WERI-Rb-1 (cell line): Measurements from ENCODE around the gene DDA1.
A peak's percentile ranks its signal among the peaks of the same experiment; 100 is the strongest.

Experiments used
- DNase-seq: peaks from one replicate; pipeline ENCODE4 v3.0.0-alpha.2; 2020
- H3K27ac ChIP-seq: fragments of 250-450 bp; sonication (Bioruptor Pico); 2 replicates; pipeline ENCODE4 v1.5.1; 2020; ENCODE audit warnings: mild to moderate bottlenecking, moderate library complexity
- H3K27me3 ChIP-seq: fragments of 250-450 bp; sonication (Bioruptor Pico); 2 replicates; pipeline ENCODE4 v1.5.1; 2021; ENCODE audit warnings: mild to moderate bottlenecking, low read depth, moderate library complexity; ENCODE audit not compliant: insufficient read depth, severe bottlenecking
- H3K36me3 ChIP-seq: fragments of 250-450 bp; sonication (Bioruptor Pico); 2 replicates; pipeline ENCODE4 v1.5.1; 2020; ENCODE audit warnings: mild to moderate bottlenecking, moderate library complexity
- H3K4me3 ChIP-seq: 2 replicates; pipeline ENCODE4 v1.5.1; 2011; ENCODE audit warnings: low read depth, mild to moderate bottlenecking, control low read depth, low read length
- H3K9me3 ChIP-seq: fragments of 250-450 bp; sonication (Bioruptor Pico); 2 replicates; pipeline ENCODE4 v1.5.1; 2021; ENCODE audit warnings: mild to moderate bottlenecking, moderate library complexity; ENCODE audit not compliant: severe bottlenecking
- TF ChIP-seq, protein P1 (sequence below): IDR thresholded peaks from 2 replicates; pipeline ENCODE4 v1.5.1; 2011; ENCODE audit warnings: low read depth, mild to moderate bottlenecking, control low read depth, inconsistent platforms, low read length

DDA1 gene

DNA sequence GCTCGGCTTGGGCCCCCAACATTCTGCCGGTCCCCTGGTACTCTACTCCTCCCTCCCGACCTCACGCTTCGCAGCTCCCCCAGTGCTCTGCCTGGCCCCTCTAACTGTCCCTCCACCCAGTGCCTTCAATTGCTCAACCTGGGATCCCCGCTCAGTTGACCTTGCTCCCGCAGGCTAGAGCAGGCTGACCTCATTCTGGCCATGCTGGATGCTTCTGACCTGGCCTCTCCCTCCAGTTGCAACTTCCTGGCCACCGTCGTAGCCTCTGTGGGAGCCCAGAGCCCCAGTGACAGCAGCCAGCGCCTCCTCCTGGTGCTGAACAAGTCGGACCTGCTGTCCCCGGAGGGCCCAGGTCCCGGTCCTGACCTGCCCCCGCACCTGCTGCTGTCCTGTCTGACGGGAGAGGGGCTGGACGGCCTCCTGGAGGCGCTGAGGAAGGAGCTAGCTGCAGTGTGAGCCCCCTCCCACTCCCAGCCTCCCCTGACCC, 31.6 kb downstream of the DDA1 start:
- H3K4me3 ChIP-seq, result no peak overlapping the region
- no peak for DNase-seq
- no peaks in the 10 kb centered on the region for H3K9me3 ChIP-seq
- peaks cover 26% of the 10 kb centered on the region for H3K36me3 ChIP-seq
- TF ChIP-seq, protein P1, sequence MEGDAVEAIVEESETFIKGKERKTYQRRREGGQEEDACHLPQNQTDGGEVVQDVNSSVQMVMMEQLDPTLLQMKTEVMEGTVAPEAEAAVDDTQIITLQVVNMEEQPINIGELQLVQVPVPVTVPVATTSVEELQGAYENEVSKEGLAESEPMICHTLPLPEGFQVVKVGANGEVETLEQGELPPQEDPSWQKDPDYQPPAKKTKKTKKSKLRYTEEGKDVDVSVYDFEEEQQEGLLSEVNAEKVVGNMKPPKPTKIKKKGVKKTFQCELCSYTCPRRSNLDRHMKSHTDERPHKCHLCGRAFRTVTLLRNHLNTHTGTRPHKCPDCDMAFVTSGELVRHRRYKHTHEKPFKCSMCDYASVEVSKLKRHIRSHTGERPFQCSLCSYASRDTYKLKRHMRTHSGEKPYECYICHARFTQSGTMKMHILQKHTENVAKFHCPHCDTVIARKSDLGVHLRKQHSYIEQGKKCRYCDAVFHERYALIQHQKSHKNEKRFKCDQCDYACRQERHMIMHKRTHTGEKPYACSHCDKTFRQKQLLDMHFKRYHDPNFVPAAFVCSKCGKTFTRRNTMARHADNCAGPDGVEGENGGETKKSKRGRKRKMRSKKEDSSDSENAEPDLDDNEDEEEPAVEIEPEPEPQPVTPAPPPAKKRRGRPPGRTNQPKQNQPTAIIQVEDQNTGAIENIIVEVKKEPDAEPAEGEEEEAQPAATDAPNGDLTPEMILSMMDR, result no peak
- no peak overlapping the region for H3K27ac ChIP-seq
- H3K27me3 ChIP-seq, result no peaks in the 10 kb centered on the region

DNA sequence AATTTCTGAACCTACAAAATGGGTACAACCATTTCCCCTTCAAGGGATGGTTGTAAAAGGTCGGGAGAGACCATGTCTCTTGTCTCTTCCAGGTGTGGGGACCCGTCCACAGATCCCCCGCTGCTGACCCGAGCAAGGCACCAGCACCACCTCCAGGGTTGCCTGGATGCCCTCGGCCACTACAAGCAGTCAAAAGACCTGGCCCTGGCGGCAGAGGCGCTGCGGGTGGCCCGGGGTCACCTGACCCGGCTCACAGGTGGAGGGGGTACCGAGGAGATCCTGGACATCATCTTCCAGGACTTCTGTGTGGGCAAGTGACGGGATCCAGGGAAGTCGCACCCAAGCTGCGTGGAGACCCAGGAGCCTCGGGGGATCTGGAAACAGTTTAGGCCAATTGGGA, 32.0 kb downstream of the DDA1 start:
- no peak for DNase-seq
- Histone ChIP-seq H3K4me3 (no peak overlapping the region), H3K9me3 (no peaks in the 10 kb centered on the region), H3K27me3 (no peaks in the 10 kb centered on the region), H3K27ac (no peak overlapping the region), H3K36me3 (peaks cover 26% of the 10 kb centered on the region)
- TF ChIP-seq, protein P1, result no peak

DNA sequence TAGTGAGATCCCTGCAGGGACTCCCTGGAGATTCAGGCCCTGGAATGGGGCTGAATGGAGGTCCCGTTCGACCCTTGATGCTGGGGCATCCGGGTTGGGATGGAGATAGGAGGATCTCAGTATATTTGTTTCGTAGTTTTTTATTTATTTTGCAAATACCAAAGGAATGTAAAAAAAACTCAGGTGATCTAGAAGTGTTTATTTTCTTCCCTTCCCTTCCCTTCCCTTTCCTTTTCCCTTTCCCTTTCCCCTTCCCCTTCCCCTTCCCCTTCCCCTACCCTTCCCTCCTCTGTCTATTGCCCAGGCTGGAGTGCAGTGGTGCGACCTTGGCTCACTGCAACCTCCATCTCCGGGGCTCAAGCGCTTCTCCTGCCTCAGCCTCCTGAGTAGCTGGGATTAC, 32.5 kb downstream of the DDA1 start:
- H3K27me3 ChIP-seq, result no peaks in the 10 kb centered on the region
- no peak for DNase-seq
- H3K4me3 ChIP-seq, result no peak overlapping the region
- TF ChIP-seq, protein P1, result no peak
- H3K36me3 ChIP-seq, result peaks cover 26% of the 10 kb centered on the region
- no peaks in the 10 kb centered on the region for H3K9me3 ChIP-seq
- H3K27ac ChIP-seq, result no peak overlapping the region

DNA sequence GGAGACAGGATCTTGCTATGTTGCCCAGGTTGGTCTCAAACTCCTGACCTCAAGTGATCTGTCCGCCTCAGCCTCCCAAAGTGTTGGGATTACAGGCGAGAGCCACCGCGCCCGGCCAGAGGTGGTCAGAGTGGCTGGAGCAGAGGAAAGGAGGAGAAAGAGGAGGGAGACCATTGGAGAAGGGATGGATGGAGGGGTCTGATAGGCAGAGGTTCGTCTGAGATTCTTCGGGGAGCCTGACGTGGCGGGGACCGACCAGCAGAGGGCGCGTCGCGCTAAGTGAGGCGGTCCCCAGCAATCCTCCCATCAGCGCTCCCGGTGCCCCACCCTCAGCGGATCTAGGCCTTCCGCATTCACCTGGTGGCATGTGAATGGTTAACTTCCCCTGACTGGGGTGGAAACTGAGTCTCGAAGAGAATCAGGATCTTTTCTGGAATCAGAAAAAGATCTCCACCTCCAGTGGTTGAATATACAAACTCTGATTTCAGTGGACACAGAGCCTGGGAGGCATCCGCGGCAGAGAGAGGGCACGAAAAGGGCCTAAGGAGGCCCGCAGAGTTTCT, 36.8 kb downstream of the DDA1 start:
- no peaks in the 10 kb centered on the region for H3K9me3 ChIP-seq
- DNase-seq, result peak; percentile 75
- H3K27me3 ChIP-seq, result no peaks in the 10 kb centered on the region
- H3K36me3 ChIP-seq, result peaks cover 12% of the 10 kb centered on the region
- TF ChIP-seq, protein P1, result peak; percentile 98
- H3K4me3 ChIP-seq, result no peak overlapping the region
- H3K27ac ChIP-seq, result no peak overlapping the region

DNA sequence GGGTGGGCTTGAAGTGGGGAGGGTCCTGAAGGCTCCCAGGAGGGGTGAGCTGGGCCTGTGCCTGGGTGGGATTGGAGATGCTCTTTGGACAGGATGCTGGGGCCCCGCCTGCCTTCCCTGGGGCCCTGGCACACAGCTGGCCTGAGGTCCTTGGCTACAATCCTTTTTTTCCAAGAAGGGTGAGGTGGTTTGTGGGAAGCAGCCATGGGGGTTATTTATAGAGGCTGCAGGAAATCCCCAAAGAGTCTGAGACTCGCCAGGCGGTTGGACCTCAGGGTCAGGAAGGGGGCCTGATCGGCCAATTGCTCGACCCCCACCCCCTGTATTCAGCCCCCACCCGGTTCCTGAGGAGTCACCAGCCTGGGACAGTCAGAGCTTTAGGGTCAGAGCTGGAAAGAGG, 38.0 kb downstream of the DDA1 start:
- Histone ChIP-seq H3K36me3 (peaks cover 3% of the 10 kb centered on the region), H3K27ac (no peak overlapping the region), H3K9me3 (no peaks in the 10 kb centered on the region), H3K27me3 (no peaks in the 10 kb centered on the region), H3K4me3 (no peak overlapping the region)
- no peak for DNase-seq
- TF ChIP-seq, protein P1, result no peak

DNA sequence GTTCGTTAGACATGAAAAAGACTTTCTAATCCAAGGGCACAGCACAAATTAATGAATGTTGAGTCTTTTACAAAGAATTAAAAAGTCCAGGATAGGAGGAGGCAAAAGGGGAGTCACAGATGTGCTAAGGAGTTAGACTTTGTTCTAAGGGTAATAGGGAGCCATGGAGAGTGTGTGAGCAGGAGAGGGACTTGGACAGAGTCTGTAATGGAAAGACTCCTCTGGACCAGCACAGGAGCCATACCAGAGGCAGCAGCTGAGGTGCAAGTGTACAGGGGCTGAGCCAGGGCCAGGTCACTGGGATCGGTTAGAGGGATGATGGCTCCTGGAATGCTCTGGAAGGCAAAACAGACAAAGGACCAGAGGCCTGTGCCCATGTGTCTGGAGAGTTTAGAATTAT, 38.5 kb downstream of the DDA1 start:
- Histone ChIP-seq H3K27me3 (no peaks in the 10 kb centered on the region), H3K9me3 (no peaks in the 10 kb centered on the region), H3K27ac (no peak overlapping the region), H3K36me3 (no peaks in the 10 kb centered on the region; the same call in 1 of the 2 replicates), H3K4me3 (no peak overlapping the region)
- no peak for DNase-seq
- TF ChIP-seq, protein P1, result no peak
